ENCODE results near the gene TNFRSF8. TPM values are rescaled to one million over a fixed set of nuclear protein-coding genes. Genes with fewer than 3 reads are reported as not detected.
A peak's percentile ranks its signal among the peaks of the same experiment; 100 is the strongest.

The TNFRSF8 gene
- total RNA-seq, 4 donors from 2014 or later = not detected

- H3K4me1 ChIP-seq = peaks cover 11 to 57% of the 10 kb centered on the region in 2 donors
- H3K36me3 ChIP-seq = no peaks in the 10 kb centered on the region
- DNase-seq = no peak
- intact Hi-C loops (cut with DNase I) = no loop called here
- no peaks in the 10 kb centered on the region for H3K27me3 ChIP-seq
- H3K27ac ChIP-seq = no peak overlapping the region
- H3K4me3 ChIP-seq (replicated peaks in 1 of 3) = no peak overlapping the region
- TF ChIP-seq, protein P1, sequence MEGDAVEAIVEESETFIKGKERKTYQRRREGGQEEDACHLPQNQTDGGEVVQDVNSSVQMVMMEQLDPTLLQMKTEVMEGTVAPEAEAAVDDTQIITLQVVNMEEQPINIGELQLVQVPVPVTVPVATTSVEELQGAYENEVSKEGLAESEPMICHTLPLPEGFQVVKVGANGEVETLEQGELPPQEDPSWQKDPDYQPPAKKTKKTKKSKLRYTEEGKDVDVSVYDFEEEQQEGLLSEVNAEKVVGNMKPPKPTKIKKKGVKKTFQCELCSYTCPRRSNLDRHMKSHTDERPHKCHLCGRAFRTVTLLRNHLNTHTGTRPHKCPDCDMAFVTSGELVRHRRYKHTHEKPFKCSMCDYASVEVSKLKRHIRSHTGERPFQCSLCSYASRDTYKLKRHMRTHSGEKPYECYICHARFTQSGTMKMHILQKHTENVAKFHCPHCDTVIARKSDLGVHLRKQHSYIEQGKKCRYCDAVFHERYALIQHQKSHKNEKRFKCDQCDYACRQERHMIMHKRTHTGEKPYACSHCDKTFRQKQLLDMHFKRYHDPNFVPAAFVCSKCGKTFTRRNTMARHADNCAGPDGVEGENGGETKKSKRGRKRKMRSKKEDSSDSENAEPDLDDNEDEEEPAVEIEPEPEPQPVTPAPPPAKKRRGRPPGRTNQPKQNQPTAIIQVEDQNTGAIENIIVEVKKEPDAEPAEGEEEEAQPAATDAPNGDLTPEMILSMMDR (IDR thresholded peaks at IDR 0.05) = no peak
- TF ChIP-seq POLR2A (IDR thresholded peaks at IDR 0.05) = no peak
- H3K9me3 ChIP-seq = no peaks in the 10 kb centered on the region
- 86 to 88% methylated on average over 17 to 19 of the region's 21 CpGs for whole genome bisulfite sequencing, 2 donors
These were observed 78.2 kb downstream of the TNFRSF8 start for GRCh38 chr1:12141163-12141850.

GRCh38 chr1:12142141-12142823 lies 79.2 kb downstream of the TNFRSF8 start:
- 96 to 97% methylated on average over 14 to 17 of the region's 18 CpGs for WGBS, 2 donors

DNA sequence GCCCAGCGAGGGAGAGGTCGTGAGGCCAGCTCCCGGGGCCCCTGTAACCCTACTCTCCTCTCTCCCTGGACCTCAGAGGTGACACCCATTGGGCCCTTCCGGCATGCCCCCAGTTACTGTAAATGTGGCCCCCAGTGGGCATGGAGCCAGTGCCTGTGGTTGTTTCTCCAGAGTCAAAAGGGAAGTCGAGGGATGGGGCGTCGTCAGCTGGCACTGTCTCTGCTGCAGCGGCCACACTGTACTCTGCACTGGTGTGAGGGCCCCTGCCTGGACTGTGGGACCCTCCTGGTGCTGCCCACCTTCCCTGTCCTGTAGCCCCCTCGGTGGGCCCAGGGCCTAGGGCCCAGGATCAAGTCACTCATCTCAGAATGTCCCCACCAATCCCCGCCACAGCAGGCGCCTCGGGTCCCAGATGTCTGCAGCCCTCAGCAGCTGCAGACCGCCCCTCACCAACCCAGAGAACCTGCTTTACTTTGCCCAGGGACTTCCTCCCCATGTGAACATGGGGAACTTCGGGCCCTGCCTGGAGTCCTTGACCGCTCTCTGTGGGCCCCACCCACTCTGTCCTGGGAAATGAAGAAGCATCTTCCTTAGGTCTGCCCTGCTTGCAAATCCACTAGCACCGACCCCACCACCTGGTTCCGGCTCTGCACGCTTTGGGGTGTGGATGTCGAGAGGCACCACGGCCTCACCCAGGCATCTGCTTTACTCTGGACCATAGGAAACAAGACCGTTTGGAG lies 80.0 kb downstream of the TNFRSF8 start:
- intact Hi-C loops (cut with DNase I) = no loop called here
- TF ChIP-seq, protein P1 (IDR thresholded peaks at IDR 0.05) = no peak
- TF ChIP-seq POLR2A (IDR thresholded peaks at IDR 0.05) = no peak

More at GRCh38 chr1:12142141-12142823, 79.2 kb downstream of the TNFRSF8 start:
- Histone ChIP-seq H3K4me3 (replicated peaks in 1 of 3) (no peak overlapping the region), H3K9me3 (no peaks in the 10 kb centered on the region), H3K36me3 (no peaks in the 10 kb centered on the region), H3K27me3 (no peaks in the 10 kb centered on the region), H3K27ac (no peak overlapping the region), H3K4me1 (peaks cover 11 to 59% of the 10 kb centered on the region in 2 donors)
- intact Hi-C loops (cut with DNase I) = no loop called here
- TF ChIP-seq, protein P1 (IDR thresholded peaks at IDR 0.05) = no peak
- no peak for TF ChIP-seq POLR2A (IDR thresholded peaks at IDR 0.05)
- DNase-seq = no peak

DNA sequence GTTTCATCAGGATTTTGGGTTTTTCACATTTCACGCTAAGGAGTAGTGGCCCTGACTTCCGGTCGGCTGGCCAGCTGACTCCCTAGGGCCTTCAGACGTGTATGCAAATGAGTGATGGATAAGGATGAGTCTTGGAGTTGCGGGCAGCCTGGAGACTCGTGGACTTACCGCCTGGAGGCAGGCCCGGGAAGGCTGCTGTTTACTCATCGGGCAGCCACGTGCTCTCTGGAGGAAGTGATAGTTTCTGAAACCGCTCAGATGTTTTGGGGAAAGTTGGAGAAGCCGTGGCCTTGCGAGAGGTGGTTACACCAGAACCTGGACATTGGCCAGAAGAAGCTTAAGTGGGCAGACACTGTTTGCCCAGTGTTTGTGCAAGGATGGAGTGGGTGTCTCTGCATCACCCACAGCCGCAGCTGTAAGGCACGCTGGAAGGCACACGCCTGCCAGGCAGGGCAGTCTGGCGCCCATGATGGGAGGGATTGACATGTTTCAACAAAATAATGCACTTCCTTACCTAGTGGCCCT lies 80.6 kb downstream of the TNFRSF8 start:
- no peaks in the 10 kb centered on the region for H3K36me3 ChIP-seq
- H3K4me1 ChIP-seq = peaks cover 15 to 62% of the 10 kb centered on the region in 2 donors
- intact Hi-C loops (cut with DNase I) = no loop called here
- 53 to 62% methylated on average over 17 of the region's 17 CpGs for WGBS, 2 donors
- peak; percentile 43 to 46 for DNase-seq
- no peaks in the 10 kb centered on the region for H3K27me3 ChIP-seq
- H3K27ac ChIP-seq = peak overlapping the region in 2 of 3 donors; percentile 33 to 47
- no peak overlapping the region for H3K4me3 ChIP-seq (replicated peaks in 1 of 3)
- TF ChIP-seq, protein P1 (IDR thresholded peaks at IDR 0.05) = no peak
- no peak for TF ChIP-seq POLR2A (IDR thresholded peaks at IDR 0.05)
- no peaks in the 10 kb centered on the region for H3K9me3 ChIP-seq

More for the DNA sequence above, 80.0 kb downstream of the TNFRSF8 start:
- H3K4me1 ChIP-seq = peaks cover 10 to 59% of the 10 kb centered on the region in 2 donors
- no peak overlapping the region for H3K4me3 ChIP-seq (replicated peaks in 1 of 3)
- H3K27ac ChIP-seq = peak overlapping the region in 1 of 3 donors; percentile 47
- DNase-seq = no peak
- no peaks in the 10 kb centered on the region for H3K9me3 ChIP-seq
- 92 to 95% methylated on average over 13 to 15 of the region's 21 CpGs for whole genome bisulfite sequencing, 2 donors
- no peaks in the 10 kb centered on the region for H3K27me3 ChIP-seq
- H3K36me3 ChIP-seq = no peaks in the 10 kb centered on the region

Measured in thyroid gland (tissue), 4 donors.